KMS-11 (cell line): ENCODE measurements around the gene HOXB3.

ENCODE experiments used
- H2AFZ ChIP-seq: fragments of 200-600 bp; sonication (generic); 2 replicates; pipeline ENCODE4 v1.6.1; 2016; ENCODE audit warnings: antibody characterized with exemption, mixed run types, low read depth
- H3K27ac ChIP-seq: fragments of 200-600 bp; sonication (generic); 2 replicates; pipeline ENCODE4 v1.6.1; 2016; ENCODE audit warnings: mild to moderate bottlenecking, mixed run types
- H3K27me3 ChIP-seq: fragments of 200-600 bp; sonication (generic); 2 replicates; pipeline ENCODE4 v1.6.1; 2017; ENCODE audit warnings: mild to moderate bottlenecking, low read depth, mixed run types, moderate library complexity; ENCODE audit not compliant: insufficient read depth
- H3K36me3 ChIP-seq: fragments of 200-600 bp; sonication (generic); 2 replicates; pipeline ENCODE4 v1.6.1; 2017; ENCODE audit warnings: mild to moderate bottlenecking, mixed run types; ENCODE audit not compliant: insufficient read depth
- H3K4me1 ChIP-seq: fragments of 200-600 bp; sonication (generic); 2 replicates; pipeline ENCODE4 v1.6.1; 2016; ENCODE audit warnings: mild to moderate bottlenecking, low read depth, mixed run types; ENCODE audit not compliant: poor library complexity, severe bottlenecking
- H3K4me2 ChIP-seq: fragments of 200-600 bp; sonication (generic); 2 replicates; pipeline ENCODE4 v1.7.0; 2016; ENCODE audit warnings: mild to moderate bottlenecking, mixed run types
- H3K4me3 ChIP-seq: fragments of 200-600 bp; sonication (generic); IDR thresholded peaks from 2 replicates; pipeline ENCODE4 v1.6.1; 2017; ENCODE audit warnings: low read depth, low read length, mixed read lengths; ENCODE audit not compliant: insufficient read depth
- H3K79me2 ChIP-seq: fragments of 200-600 bp; sonication (generic); 2 replicates; pipeline ENCODE4 v1.6.1; 2016; ENCODE audit warnings: low read depth, mixed run types; ENCODE audit not compliant: insufficient read depth
- H3K9ac ChIP-seq: fragments of 200-600 bp; sonication (generic); 2 replicates; pipeline ENCODE4 v1.6.1; 2016; ENCODE audit warnings: mild to moderate bottlenecking, mixed run types
- H4K20me1 ChIP-seq: fragments of 200-600 bp; sonication (generic); 2 replicates; pipeline ENCODE4 v1.6.1; 2016; ENCODE audit warnings: mild to moderate bottlenecking, mixed run types; ENCODE audit not compliant: insufficient read depth
- TF ChIP-seq, protein P1 (sequence below): fragments of 200-600 bp; sonication (generic); conservative IDR thresholded peaks from 2 replicates; pipeline ENCODE4 v1.6.1; 2017; ENCODE audit warnings: low read depth, mild to moderate bottlenecking, antibody characterized with exemption, low read length, moderate library complexity, mixed read lengths

Gene HOXB3

DNA sequence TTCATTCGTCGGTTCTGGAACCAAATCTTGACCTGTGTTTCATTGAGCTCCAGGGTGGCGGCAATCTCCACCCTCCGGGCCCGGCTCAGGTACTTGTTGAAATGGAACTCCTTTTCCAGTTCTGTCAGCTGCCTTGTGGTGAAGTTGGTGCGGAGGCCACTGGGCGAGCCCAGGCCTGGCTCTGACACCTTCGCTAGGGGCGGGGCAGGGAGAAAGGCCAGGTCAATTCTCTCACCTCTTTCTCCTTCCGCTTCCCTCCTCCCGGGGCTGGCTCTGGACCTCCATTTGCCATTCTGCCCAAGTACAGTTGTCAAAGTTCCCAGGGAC, 60.4 kb downstream of the HOXB3 start:
- no peak overlapping the region for H3K4me3 ChIP-seq
- no peak overlapping the region for H3K27ac ChIP-seq
- H3K4me1 ChIP-seq, result no peaks in the 10 kb centered on the region
- H4K20me1 ChIP-seq, result no peaks in the 10 kb centered on the region
- TF ChIP-seq, protein P1, sequence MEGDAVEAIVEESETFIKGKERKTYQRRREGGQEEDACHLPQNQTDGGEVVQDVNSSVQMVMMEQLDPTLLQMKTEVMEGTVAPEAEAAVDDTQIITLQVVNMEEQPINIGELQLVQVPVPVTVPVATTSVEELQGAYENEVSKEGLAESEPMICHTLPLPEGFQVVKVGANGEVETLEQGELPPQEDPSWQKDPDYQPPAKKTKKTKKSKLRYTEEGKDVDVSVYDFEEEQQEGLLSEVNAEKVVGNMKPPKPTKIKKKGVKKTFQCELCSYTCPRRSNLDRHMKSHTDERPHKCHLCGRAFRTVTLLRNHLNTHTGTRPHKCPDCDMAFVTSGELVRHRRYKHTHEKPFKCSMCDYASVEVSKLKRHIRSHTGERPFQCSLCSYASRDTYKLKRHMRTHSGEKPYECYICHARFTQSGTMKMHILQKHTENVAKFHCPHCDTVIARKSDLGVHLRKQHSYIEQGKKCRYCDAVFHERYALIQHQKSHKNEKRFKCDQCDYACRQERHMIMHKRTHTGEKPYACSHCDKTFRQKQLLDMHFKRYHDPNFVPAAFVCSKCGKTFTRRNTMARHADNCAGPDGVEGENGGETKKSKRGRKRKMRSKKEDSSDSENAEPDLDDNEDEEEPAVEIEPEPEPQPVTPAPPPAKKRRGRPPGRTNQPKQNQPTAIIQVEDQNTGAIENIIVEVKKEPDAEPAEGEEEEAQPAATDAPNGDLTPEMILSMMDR, result no peak
- no peaks in the 10 kb centered on the region for H3K27me3 ChIP-seq
- no peak overlapping the region for H2AFZ ChIP-seq
- H3K36me3 ChIP-seq, result no peaks in the 10 kb centered on the region
- no peaks in the 10 kb centered on the region for H3K79me2 ChIP-seq
- no peak overlapping the region for H3K4me2 ChIP-seq
- no peak overlapping the region for H3K9ac ChIP-seq

- H3K9ac ChIP-seq, result no peak overlapping the region
- no peak overlapping the region for H3K4me2 ChIP-seq
- no peak overlapping the region; the same call in 1 of the 2 replicates for H2AFZ ChIP-seq
- no peak overlapping the region for H3K4me3 ChIP-seq
- no peak overlapping the region for H3K27ac ChIP-seq
- H3K36me3 ChIP-seq, result no peaks in the 10 kb centered on the region
- no peaks in the 10 kb centered on the region for H4K20me1 ChIP-seq
- H3K27me3 ChIP-seq, result no peaks in the 10 kb centered on the region
- TF ChIP-seq, protein P1, result no peak
- no peaks in the 10 kb centered on the region for H3K4me1 ChIP-seq
- H3K79me2 ChIP-seq, result no peaks in the 10 kb centered on the region
Observed at GRCh38 chr17:48528936-48529682, 60.9 kb downstream of the HOXB3 start.

GRCh38 chr17:48528153-48528935, 61.7 kb downstream of the HOXB3 start:
- H3K4me2 ChIP-seq, result no peak overlapping the region

DNA sequence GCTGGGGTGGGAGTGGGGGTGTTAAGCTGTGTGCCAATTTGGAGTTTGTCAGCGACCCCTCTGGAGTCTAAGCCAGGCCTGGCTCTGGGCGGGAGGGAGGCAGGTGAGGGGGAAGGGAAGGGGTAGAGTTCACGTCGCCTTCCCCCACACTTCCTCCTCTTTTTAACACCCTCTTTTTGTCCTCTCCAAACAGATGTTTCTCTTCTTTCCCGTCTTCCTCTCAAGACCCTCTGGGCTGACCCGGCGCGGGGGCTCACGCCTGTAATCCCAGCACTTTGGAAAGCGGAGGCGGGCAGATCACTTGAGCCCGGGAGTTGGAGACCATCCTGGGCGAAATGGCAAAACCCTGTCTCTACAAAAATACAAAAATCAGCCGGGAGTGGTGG, 62.5 kb downstream of the HOXB3 start:
- no peak overlapping the region for H3K27ac ChIP-seq
- TF ChIP-seq, protein P1, result no peak
- H3K4me1 ChIP-seq, result no peaks in the 10 kb centered on the region
- no peaks in the 10 kb centered on the region for H3K79me2 ChIP-seq
- no peak overlapping the region for H3K4me3 ChIP-seq
- no peaks in the 10 kb centered on the region for H3K36me3 ChIP-seq
- no peak overlapping the region for H3K9ac ChIP-seq
- H3K4me2 ChIP-seq, result no peak overlapping the region
- no peaks in the 10 kb centered on the region for H3K27me3 ChIP-seq
- no peaks in the 10 kb centered on the region for H4K20me1 ChIP-seq
- no peak overlapping the region for H2AFZ ChIP-seq

More at GRCh38 chr17:48528153-48528935, 61.7 kb downstream of the HOXB3 start:
- no peaks in the 10 kb centered on the region for H4K20me1 ChIP-seq
- H2AFZ ChIP-seq, result no peak overlapping the region; the same call in 1 of the 2 replicates
- no peaks in the 10 kb centered on the region for H3K27me3 ChIP-seq
- no peak overlapping the region for H3K4me3 ChIP-seq
- no peak overlapping the region for H3K9ac ChIP-seq
- no peaks in the 10 kb centered on the region for H3K4me1 ChIP-seq
- H3K79me2 ChIP-seq, result no peaks in the 10 kb centered on the region
- H3K27ac ChIP-seq, result no peak overlapping the region
- TF ChIP-seq, protein P1, result no peak
- H3K36me3 ChIP-seq, result no peaks in the 10 kb centered on the region
